NK-92 (cell line): ENCODE measurements around the gene PRAMEF4.
"Not testable (repeated sequence)": the region's sequence is repeated elsewhere in the genome, so short reads cannot be mapped to it uniquely, and the experiment has no call there.

Experiments
- DNase-seq: peaks from one replicate; lab custom pipeline; 2025; ENCODE audit not compliant: unreplicated experiment; lab: John Stamatoyannopoulos, UW

The PRAMEF4 gene

GRCh38 chr1:12886101-12886500, at the start of gene PRAMEF4:
TSS of gene PRAMEF4 (minus strand) at chr1:12886201. CDS start at chr1:12883394, 2,807 bp downstream.
- not testable (repeated sequence) for DNase-seq

- DNase-seq, result not testable (repeated sequence)
These were observed 38.4 kb upstream of the PRAMEF4 start for GRCh38 chr1:12924368-12924767.

- DNase-seq, result not testable (repeated sequence)
These were observed 35.7 kb upstream of the PRAMEF4 start for GRCh38 chr1:12921749-12922148.

GRCh38 chr1:12916310-12916709, 30.3 kb upstream of the PRAMEF4 start, which contains the start of gene PRAMEF7:
TSS of gene PRAMEF7 (plus strand) at chr1:12916610. CDS start at chr1:12917693, 1,083 bp downstream.
- not testable (repeated sequence) for DNase-seq

- DNase-seq, result not testable (repeated sequence)
These were observed 18.0 kb upstream of the PRAMEF4 start for GRCh38 chr1:12903793-12904572.

- not testable (repeated sequence) for DNase-seq
These were observed 13.2 kb upstream of the PRAMEF4 start for GRCh38 chr1:12899186-12899585.

GRCh38 chr1:12898170-12898569, 12.2 kb upstream of the PRAMEF4 start, which contains the start of gene PRAMEF10:
TSS of gene PRAMEF10 (minus strand) at chr1:12898270. CDS start at chr1:12895847, 2,423 bp downstream.
- DNase-seq, result not testable (repeated sequence)

- DNase-seq, result not testable (repeated sequence)
These were observed 7.5 kb downstream of the PRAMEF4 start for GRCh38 chr1:12878453-12878852.

GRCh38 chr1:12863131-12863880, 22.7 kb downstream of the PRAMEF4 start:
- not testable (repeated sequence) for DNase-seq

GRCh38 chr1:12856786-12857185, 29.2 kb downstream of the PRAMEF4 start, which contains the start of gene PRAMEF2:
TSS of gene PRAMEF2 (plus strand) at chr1:12857086. CDS start at chr1:12859010, 1,924 bp downstream.
- not testable (repeated sequence) for DNase-seq

- DNase-seq, result no peak
These were observed 34.2 kb downstream of the PRAMEF4 start for GRCh38 chr1:12851779-12852178.

GRCh38 chr1:12848620-12849019, 37.4 kb downstream of the PRAMEF4 start, which contains the start of gene HNRNPCL1:
TSS of gene HNRNPCL1 (minus strand) at chr1:12848720. CDS start at chr1:12848289, 431 bp downstream.
- DNase-seq, result not testable (repeated sequence)

GRCh38 chr1:12833251-12833650, 52.8 kb downstream of the PRAMEF4 start:
- not testable (repeated sequence) for DNase-seq

- not testable (repeated sequence) for DNase-seq
These were observed 54.7 kb downstream of the PRAMEF4 start, which contains the start of gene PRAMEF11 for GRCh38 chr1:12831310-12831709. TSS of gene PRAMEF11 (minus strand) at chr1:12831410. CDS start at chr1:12828789, 2,621 bp downstream.
